Femur (tissue), 1 donor: ENCODE measurements around the gene HHAT.
A peak's percentile ranks its signal among the peaks of the same experiment; 100 is the strongest.

Source experiments
- DNase-seq: peaks from one replicate; pipeline ENCODE4 v3.0.0-alpha.2; 2017

The HHAT gene

GRCh38 chr1:210617293-210617692, 288.6 kb downstream of the HHAT start:
- DNase-seq = no peak

GRCh38 chr1:210618369-210618768, 289.7 kb downstream of the HHAT start:
- DNase-seq = peak; percentile 29

GRCh38 chr1:210620867-210621488, 292.3 kb downstream of the HHAT start:
- no peak for DNase-seq

- DNase-seq = no peak
Measured at GRCh38 chr1:210621712-210622111, 293.0 kb downstream of the HHAT start.

- DNase-seq = peak; percentile 69
Measured at GRCh38 chr1:210624722-210625121, 296.0 kb downstream of the HHAT start.

- DNase-seq = no peak
Measured at GRCh38 chr1:210625715-210626114, 297.0 kb downstream of the HHAT start.

- no peak for DNase-seq
Measured at GRCh38 chr1:210626341-210626740, 297.6 kb downstream of the HHAT start.

GRCh38 chr1:210627755-210628154, 299.1 kb downstream of the HHAT start:
- DNase-seq = no peak

- no peak for DNase-seq
Measured at GRCh38 chr1:210629276-210629675, 300.6 kb downstream of the HHAT start.

GRCh38 chr1:210631399-210631798, 302.7 kb downstream of the HHAT start:
- no peak for DNase-seq

GRCh38 chr1:210633140-210633539, 304.4 kb downstream of the HHAT start:
- DNase-seq = no peak

GRCh38 chr1:210633636-210634035, 304.9 kb downstream of the HHAT start:
- DNase-seq = no peak

- DNase-seq = no peak
Measured at GRCh38 chr1:210635108-210635507, 306.4 kb downstream of the HHAT start.

GRCh38 chr1:210641582-210641981, 312.9 kb downstream of the HHAT start:
- no peak for DNase-seq

GRCh38 chr1:210645582-210646257, 317.0 kb downstream of the HHAT start:
- DNase-seq = no peak

- no peak for DNase-seq
Measured at GRCh38 chr1:210646258-210646616, 317.5 kb downstream of the HHAT start.

- no peak for DNase-seq
Measured at GRCh38 chr1:210647406-210648333, 319.0 kb downstream of the HHAT start.

- DNase-seq = no peak
Measured at GRCh38 chr1:210648588-210649269, 320.0 kb downstream of the HHAT start.

- DNase-seq = no peak
Measured at GRCh38 chr1:210650403-210650802, 321.7 kb downstream of the HHAT start.

GRCh38 chr1:210652329-210652954, 323.7 kb downstream of the HHAT start:
- DNase-seq = no peak

- no peak for DNase-seq
Measured at GRCh38 chr1:210653771-210654170, 325.1 kb downstream of the HHAT start.

GRCh38 chr1:210654176-210654981, 325.7 kb downstream of the HHAT start:
- no peak for DNase-seq
